HG02763 (cell line): ENCODE measurements around the gene NTM.

Experiments used
- ATAC-seq: cut with Tn5 transposase; IDR thresholded peaks from one replicate; pipeline ENCODE4 v1.9.1; 2021; ENCODE audit warnings: mild to moderate bottlenecking, moderate library complexity; ENCODE audit not compliant: unreplicated experiment

The NTM gene

DNA sequence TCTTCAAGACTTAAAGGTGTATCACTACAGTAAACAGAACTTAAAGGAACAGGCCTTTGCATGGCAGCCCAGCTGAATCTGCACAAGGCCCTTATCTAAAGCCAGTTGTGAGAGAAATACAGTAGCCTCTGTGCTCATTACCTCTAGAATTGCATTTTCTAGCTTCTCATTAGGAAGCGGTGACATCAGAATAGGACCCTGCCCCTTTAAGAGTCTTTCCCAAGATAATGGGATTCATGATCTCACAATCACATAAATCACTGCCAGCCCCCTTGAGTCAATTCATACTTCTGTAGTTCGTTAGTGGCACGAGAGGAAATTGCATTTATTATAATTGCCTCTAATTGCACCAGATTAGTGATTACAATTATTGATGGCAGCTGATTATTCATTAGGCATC lies 170.3 kb downstream of the NTM start:
- ATAC-seq: no peak

DNA sequence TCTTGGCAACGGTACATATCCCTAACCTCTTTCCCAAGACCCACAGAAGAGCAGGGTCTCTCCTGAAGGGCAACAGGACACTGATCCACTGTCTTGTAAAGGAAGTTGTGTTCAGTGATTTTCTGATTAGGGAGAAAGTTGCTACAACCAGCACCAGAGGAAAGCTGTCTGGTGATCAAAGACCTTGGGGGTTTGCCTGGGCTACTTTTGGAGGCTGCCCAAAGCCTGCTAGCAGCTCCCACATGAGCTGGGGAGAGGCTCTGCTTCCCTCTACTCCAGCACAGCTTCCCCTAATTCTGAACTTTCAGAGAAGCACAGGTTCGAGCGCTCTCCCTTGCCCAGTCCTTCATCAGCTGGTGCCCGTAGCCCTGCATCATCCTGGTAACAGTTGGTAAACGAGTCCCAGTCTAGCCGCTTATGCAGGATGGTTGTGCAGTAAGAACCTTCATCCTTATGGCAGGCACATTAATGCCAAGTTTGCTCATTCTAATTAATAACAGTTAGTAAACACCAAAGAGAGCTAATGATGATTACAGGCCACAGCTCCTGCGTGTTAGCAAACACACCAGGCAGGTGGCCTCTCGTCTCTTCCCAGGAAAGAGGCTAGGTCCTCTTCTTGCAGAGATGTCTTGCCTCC lies 173.1 kb downstream of the NTM start:
- no peak for ATAC-seq

DNA sequence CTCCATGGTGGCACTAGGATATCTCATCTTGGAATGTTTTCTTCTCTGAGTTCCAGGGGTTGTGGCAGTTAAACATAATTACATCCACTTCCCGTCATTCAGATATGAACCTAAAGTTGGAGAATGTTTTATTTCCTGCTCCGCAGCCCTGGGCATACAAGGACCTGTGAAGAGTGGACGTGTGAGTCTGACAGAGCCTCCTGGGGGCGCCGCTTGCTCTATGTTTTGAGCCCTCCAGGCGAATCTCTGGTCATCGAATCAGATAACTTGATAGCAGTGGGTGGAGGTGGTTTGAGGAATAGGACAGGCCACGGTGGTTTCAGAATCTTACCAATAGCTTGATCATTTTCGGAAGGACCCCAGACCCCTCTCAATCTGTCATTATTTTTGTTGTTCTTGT lies 174.2 kb downstream of the NTM start:
- ATAC-seq: no peak

DNA sequence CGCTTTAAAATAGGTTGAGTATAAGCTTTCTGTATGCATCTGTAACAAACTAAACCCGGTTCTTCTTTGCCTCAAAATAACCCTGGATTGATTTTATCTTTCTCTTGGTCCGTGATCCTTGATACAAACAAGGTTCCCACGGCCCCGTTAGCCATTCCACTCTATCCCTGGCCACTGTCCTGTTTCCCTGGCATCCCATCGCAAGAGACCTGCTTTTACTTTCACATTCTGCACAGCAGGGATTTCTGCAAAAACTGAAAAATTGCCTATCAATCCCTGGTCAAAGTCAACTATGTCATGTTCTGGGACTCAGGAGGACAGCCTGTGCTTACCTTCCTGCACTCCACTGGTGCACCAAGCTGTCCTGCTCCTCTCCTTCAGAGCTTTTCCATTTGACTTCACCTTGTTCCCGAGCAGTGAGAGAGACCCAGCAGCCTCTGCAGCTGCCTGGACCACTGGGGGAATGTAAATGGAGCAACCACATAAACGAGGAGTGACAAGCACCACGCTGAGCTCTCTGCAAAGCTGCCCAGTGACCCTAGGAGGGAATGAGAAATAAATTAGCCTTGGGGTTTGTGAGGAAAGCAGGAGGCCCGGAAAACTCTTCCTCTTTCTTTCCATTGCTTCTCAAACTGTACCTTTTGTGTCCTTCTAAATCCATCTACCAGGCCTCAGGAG lies 175.9 kb downstream of the NTM start:
- ATAC-seq: no peak

DNA sequence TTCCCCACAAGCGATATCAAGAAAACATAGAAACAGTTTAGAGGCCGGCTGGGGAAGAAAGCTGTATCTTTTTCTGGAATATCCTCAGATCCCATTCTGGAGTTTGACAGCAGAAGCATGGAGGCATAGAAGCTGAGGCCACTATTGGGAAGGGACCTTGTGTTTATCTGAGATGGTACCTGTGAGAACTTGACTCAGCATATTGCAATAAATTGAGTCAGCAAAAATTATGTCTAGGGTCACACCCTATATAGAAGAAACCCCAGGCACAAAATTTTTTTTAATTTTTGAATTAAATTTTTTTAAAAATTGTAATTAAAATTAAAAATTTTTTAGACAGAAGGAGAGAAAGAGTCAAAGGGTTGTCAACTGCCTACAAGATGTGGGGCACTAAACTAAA lies 178.7 kb downstream of the NTM start:
- no peak for ATAC-seq

DNA sequence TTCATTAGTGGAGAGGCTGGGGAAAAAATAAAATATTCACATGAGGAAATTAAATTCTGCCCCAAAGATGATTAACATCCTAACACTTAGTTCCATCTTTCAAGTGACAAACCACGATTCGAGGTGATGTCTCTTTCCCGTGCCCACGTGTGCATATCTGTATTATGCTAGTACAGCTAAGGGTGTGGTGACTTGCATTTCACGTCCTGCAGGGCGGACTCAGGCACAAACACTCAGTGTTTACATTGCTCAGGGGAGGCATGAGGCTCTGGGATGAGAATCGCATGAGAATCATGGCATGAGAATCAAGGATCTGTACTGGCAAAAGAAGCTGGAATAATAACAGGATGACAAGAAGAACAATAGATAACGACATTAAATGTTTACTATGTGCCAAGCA lies 179.4 kb downstream of the NTM start:
- ATAC-seq: no peak

DNA sequence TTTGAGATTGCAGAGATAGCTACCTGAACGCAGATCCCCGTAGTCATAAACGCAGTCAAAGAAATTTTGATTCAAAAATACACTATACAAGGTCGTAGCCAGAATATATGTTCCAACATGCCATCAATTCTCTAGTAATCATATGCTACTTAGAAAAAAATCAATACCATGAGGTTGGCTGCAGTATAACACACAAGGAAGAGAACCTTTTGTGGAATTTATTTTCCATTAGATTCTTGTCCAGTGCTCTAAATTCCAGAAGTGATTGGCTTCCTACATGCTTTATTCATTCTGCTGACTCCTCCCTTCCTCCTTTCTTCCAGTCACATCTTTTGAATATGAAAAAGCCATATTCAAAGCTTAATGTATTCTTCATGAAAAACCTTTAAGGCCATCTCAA lies 189.9 kb downstream of the NTM start:
- no peak for ATAC-seq

DNA sequence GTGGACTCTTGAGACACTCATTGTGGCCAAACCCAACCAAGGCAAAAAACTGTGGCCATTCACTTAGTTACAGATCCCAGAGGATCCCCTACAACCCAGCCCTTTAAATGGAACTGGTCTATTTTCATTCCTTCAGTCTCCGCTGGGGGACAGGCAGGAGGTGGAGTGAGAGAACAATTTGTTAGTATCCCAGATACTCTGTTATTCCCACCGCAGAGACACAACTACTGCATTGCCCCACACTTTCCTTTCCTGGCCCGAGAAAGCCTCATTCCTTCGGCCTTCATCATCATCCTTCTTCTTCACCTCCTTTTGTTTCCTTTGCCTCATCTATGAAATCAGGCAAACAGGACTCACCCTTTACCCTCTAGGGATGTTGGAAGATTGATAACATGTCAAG lies 191.1 kb downstream of the NTM start:
- ATAC-seq: no peak

DNA sequence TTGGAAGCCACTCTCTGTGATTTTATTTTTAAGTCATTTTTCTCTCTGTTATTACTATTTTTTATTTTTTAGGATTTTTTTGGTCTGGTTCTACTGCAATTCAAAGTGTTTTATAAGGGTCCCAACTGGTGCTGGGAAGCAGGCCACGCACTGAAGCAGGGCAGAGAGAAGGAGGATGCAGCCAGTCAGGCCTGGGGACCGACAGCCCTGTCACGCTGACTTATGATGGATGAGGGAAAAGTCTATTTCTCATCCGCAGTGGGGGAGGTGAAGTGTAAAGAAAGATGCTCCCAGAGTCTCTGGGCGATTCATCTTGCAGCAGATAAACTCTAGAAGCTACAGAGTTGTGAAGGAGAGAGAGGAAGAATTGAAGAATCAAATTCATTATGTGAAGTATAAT lies 191.6 kb downstream of the NTM start:
- no peak for ATAC-seq

DNA sequence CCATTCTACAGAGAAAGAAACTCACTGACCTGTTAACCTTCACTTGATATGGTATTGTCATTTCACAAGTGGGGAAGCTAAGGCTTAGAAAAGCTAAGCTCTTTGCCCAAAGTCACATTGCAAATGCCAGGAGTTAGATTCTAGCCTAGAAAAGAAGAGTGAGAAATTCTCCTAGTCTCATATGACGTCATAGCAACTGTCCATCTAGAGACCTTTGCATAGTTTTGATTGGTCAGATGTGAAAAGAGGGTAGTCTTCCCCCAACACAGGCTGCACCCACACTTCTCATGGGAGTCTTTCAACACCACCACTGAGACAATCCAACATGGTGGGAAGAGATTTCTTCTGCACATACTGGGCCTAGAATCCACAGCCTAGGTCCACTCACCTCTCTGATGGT lies 197.9 kb downstream of the NTM start:
- ATAC-seq: no peak

DNA sequence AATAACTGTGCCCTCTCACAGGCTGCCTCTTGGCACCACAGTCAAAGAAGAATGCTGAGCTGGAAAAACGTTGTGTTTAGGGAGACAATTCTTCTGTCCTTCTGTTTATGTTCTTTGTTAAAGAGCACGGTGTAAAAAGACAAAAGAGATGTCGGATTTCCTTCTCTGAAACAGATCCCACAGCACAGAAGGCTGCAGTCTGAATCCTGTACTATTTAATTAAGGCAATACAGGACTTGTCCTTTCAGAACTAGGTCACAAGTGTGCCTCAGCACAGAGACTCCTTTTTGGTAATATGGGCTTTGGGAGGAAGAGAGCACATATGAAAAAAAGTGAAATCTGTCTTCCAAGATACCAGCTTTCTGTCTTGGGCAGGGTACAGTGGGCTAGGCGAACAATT lies 201.2 kb downstream of the NTM start:
- no peak for ATAC-seq

DNA sequence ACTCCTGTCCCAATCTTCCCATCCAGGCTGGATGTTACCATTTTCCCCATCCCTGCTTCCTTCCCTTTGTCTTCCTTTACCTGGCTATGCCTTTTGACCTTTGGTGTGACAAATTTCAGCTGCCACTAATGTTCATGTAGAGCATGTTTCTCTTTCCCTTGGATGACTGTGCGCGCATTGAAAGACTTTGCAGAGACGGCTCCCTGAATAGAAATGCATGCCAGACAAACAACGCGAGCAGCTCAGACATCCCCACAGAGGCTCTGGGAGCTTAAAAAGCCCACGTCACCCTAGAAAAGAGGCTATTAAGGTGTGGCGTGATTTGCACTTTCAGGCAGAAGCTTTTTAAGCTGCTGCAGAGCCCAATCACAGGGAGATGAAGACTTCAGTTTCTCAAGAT lies 202.0 kb downstream of the NTM start:
- no peak for ATAC-seq

DNA sequence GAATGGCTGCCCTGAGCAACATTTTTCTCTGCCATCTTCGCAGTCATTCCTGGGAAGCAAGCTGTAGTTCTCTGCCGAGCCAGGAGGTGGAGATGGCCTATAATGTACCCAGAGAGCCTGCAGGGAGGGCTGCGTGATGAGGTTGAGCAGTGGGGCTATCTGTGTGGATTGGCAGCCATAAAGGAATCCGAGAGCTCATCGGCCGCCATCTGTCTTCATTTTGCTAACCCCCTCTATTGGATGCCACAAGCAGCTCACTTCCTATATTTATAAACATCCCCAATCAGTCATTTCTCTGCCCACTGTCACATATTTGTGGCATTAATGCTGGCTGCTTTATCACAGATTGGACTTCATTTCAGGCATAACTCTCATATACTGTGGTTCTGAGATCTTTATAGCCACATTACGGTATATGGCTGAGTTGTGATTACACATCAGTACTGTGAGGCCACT lies 209.5 kb downstream of the NTM start:
- no peak for ATAC-seq

DNA sequence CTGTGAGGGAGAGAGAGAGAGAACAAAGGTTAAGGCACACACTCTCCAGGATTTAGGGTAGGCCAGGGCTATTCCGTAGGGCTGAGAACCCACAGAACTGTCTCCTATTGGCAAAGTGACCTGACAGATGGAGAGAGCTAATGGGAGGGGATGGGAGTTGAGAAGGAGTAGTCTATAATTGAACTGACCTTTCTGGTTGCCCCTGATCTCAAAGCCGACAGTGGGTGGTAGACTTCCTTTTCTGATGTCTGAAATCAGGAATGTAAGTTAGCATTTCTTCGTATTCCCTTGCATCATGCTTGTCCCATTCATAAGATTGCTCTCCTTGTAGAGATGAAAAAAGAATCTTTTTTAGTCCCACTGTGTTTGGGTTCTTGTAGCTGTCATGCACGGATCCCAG lies 210.1 kb downstream of the NTM start:
- ATAC-seq: no peak

DNA sequence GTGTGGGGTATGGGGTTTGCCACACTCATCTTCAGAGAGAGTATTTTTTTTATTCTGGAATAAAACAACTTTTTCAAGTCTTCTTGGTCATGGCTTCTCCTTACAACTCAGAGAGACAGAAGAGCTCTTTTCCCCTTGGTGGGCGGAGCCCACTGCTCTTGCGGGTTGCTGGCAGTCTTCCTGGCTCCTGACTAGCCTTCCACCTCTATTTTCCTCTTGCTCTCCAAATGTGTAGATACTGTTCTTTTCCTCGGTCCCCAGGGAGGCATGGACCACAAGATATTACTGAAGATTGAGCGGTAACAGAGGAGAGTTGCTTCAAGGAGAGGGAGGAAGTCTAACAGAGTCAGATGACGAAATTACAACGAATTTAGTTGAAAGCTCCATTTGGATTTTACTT lies 210.6 kb downstream of the NTM start:
- ATAC-seq: no peak

DNA sequence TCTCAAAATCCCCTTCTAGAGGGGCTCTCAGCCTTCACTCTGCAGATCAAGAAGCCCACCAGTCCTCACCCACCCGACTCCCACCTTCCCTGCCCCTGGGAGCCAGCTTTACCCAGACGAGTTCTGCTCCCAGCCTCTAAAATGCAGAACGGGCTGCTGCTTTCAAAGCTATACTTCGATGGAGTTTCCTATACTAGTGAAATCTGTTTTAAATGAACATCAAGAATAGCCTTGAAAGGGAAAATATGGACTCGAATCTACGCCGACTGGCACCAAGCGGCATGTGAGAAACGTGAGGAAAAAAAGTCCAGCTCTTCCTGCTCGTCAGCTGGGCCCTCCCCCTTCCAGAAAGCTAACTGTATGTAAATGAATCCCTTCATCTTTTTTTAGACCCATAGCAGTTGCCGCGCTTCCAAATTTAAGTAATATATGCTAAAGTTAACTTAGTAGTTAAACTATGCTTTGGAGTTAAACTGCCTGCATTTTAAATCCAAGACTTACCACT lies 211.7 kb downstream of the NTM start:
- no peak for ATAC-seq

DNA sequence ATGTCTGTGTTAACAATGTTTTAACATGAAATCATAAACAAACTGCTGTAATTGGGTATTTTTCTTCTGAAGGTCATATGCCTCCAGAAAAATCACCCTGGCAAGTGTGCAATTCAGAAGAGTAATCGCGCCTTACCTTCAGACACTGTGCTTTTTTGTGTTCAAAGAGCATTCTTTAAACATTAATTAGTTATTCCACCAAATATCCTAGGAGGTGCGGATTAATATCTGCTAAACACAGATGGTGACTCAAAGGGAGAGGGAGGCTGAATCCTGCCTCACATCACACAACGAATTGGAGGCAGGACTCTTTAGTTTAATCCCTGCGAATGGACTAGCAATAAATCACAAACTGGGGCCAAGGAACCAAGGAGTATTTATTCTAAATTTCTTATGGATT lies 213.0 kb downstream of the NTM start:
- ATAC-seq: no peak

DNA sequence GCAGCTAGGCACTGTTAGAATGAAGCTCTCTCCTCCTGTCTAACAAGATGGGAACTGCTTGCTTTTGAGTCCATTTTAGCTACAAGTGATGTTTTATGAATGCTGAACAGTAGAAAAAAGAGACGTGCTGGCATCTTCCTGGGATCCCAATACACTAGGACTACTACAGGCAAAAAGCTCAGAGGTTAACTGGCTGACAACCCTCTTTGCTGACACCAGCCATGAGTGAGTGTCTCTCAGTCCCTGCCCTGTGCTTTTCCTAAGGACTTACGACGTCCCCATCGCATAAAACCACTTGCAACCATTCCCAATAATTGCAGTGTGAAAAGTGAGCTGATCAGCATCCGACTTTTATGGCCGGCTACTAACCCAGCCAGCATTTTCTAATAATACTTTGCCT lies 213.5 kb downstream of the NTM start:
- ATAC-seq: no peak

DNA sequence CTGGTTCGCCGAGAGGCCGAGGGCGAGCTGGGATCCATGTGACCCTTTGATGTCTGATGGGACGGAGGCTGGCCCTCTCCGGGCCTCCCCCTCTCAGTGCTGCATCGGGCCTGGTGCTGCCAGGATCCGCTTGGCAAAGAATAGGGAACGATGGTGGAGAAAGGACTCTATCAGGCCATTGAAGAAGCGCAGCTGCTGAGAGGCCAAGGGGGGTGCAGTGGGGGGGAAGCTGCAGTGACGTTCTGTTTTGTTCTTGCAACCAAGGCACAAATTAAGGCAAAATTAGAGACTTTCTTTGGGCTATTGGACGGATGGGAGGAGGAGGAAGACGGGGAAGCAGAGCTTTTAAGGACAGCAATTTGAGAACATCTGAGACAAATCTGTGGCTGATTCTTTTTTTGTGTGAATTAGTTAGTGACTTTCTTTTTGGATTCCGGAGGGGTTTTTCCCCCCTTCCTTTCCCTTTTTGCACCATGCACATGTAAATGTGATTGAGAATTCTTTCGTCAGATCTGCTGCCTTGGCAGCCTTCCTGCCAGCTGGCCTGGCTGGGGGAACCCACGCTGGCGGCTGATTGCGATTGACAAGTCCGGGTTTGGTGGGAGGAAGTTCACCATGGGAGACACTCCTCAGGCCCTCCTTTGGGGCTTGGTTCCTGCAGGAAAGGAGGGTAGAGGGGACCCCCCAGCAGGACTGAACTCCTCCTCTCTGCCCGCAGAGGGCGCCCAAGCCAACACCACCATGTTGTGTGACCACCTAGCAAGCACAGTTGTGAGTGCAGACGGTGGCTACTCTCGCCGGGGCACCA lies 214.6 kb downstream of the NTM start:
- ATAC-seq: no peak

DNA sequence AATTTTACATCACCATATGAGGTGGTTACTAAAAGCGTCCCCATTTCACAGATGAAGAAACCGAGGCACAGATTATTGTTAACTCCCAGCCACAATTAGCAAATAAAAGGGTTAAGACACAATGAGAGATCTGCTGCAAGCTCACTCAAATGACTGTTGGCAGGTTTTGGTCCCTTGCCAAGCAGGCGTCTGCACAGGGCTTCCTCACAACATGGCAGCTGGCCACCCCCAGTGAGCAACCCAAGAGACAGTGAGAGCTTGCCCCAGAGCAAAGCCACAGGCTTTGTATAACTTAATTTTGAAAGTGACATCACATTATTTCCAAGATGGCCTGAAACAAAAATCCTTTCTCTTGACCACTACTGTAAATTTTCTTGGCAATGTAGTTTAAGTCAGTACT lies 217.6 kb downstream of the NTM start:
- ATAC-seq: no peak

DNA sequence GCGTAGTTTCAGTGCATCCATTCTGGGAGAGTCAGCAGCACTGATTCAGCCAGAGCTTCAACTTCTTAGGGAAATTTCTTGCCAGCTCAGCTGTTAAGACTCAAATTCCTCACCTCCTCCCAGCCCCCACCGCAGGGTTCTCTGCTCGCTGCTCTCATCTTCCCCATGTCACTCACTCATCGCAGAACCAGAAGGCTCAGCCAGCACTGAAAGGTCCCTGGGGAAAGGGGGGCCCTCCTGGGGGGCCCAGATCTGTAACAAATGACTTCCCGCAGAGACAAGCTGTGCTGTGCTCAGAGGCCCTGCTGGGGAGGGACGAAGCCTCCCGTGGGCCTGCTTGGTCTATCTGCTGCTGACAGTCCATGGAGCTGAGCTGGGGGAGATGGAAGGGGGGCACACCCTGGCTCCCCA lies 220.6 kb downstream of the NTM start:
- no peak for ATAC-seq

DNA sequence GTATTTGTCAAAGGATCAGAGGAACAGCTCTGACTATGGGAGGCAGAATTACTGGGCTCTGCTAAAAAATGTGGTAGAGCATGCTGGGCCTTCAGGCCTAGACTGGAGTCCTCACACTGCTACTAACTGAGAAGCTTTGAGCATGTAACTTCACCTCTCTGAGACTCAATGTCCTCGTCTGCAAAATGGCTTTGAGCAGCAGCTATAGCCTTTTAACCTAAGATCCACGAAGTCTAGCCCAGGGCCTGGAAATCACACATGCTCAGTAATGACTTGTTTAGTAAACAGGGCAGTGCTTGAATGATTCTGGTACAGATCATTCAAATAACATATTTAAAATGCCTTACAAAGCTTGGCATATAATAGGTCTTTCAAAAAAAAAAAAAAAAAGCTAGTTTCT lies 221.7 kb downstream of the NTM start:
- ATAC-seq: no peak
